SK-N-SH (cell line): ENCODE measurements around the gene CFAP126. TPM values are rescaled to one million over a fixed set of nuclear protein-coding genes. Genes with fewer than 3 reads are reported as not detected.
"Not testable (repeated sequence)": the region's sequence is repeated elsewhere in the genome, so short reads cannot be mapped to it uniquely, and the experiment has no call there.

ENCODE experiments used
- CTCF ChIA-PET: fragments of 300-600, 350-600 bp; formaldehyde crosslinking; extraction: SDS; loops from one replicate; lab custom pipeline; 2021; lab: Yijun Ruan, JAX
- POLR2A ChIA-PET: fragments of 350-600 bp; sonication (Branson Sonifier 250); formaldehyde crosslinking; extraction: SDS; loops from one replicate; lab custom pipeline; 2020; ENCODE audit warnings: antibody characterized with exemption, inconsistent platforms; lab: Yijun Ruan, JAX
- DNase-seq: peaks from one replicate; pipeline ENCODE4 v3.0.0; 2012
- H2AFZ ChIP-seq: fragments of 200-600 bp; sonication (generic); 2 replicates; pipeline ENCODE4 v1.8.1; 2016; ENCODE audit warnings: antibody characterized with exemption, mild to moderate bottlenecking, low read depth
- H3F3A ChIP-seq: fragments of 200-600 bp; sonication (generic); replicated peaks from 2 replicates; pipeline ENCODE3; 2016; ENCODE audit warnings: antibody characterized with exemption, mild to moderate bottlenecking; ENCODE audit not compliant: insufficient read depth
- H3K27ac ChIP-seq, 2 experiments: fragments of 200-500 bp in 1 of 2; fragments of 200-600 bp in 1 of 2; sonication (Bioruptor generic) in 1 of 2; sonication (generic), shearing (Covaris generic) in 1 of 2; 2 replicates each; pipeline versions ENCODE4 v1.5.1 to v1.6.1; 2014 to 2016; ENCODE audit warnings: low read depth in 2 of 2, inconsistent platforms in 1 of 2, low read length in 1 of 2, mild to moderate bottlenecking in 1 of 2, mixed read lengths in 1 of 2
- H3K27me3 ChIP-seq: fragments of 200-600 bp; sonication (generic), shearing (Covaris generic); 2 replicates; pipeline ENCODE4 v1.6.1; 2016; ENCODE audit warnings: mixed run types; ENCODE audit not compliant: insufficient read depth
- H3K36me3 ChIP-seq, 2 experiments: fragments of 200-500 bp in 1 of 2; fragments of 200-600 bp in 1 of 2; sonication (Bioruptor generic) in 1 of 2; sonication (generic) in 1 of 2; replicated peaks in 1 of 2; 2 replicates each; pipeline versions ENCODE3 to v1.5.1; 2014 to 2016; ENCODE audit warnings: low read length in 1 of 2, mild to moderate bottlenecking in 1 of 2; ENCODE audit not compliant: insufficient read depth in 2 of 2, control insufficient read depth in 1 of 2
- H3K4me1 ChIP-seq, 2 experiments: fragments of 200-500 bp in 1 of 2; fragments of 200-600 bp in 1 of 2; sonication (Bioruptor generic) in 1 of 2; sonication (generic), shearing (Covaris generic) in 1 of 2; 2 replicates each; pipeline versions ENCODE4 v1.5.1 to v1.6.1; 2014 to 2016; ENCODE audit warnings: low read depth in 1 of 2, low read length in 1 of 2, mixed run types in 1 of 2; ENCODE audit not compliant: insufficient read depth in 2 of 2, control insufficient read depth in 1 of 2
- H3K4me2 ChIP-seq: fragments of 200-600 bp; sonication (generic), shearing (Covaris generic); 2 replicates; pipeline ENCODE4 v1.6.1; 2017; ENCODE audit warnings: mixed run types
- H3K4me3 ChIP-seq, 2 experiments: fragments of 200-500 bp in 1 of 2; fragments of 200-600 bp in 1 of 2; sonication (Bioruptor generic) in 1 of 2; sonication (generic), shearing (Covaris generic) in 1 of 2; 2 replicates each; pipeline versions ENCODE4 v1.5.1 to v1.8.1; 2014 to 2016; ENCODE audit warnings: low read depth in 2 of 2, inconsistent platforms in 1 of 2, low read length in 1 of 2, mild to moderate bottlenecking in 1 of 2, mixed read lengths in 1 of 2, moderate library complexity in 1 of 2
- H3K79me2 ChIP-seq: fragments of 200-600 bp; sonication (generic); 2 replicates; pipeline ENCODE4 v1.8.1; 2017; ENCODE audit warnings: mild to moderate bottlenecking; ENCODE audit not compliant: insufficient read depth
- H3K9ac ChIP-seq: fragments of 200-600 bp; sonication (generic); 2 replicates; pipeline ENCODE4 v1.6.1; 2017; ENCODE audit warnings: mixed run types
- H3K9me2 ChIP-seq: fragments of 200-600 bp; sonication (generic); 2 replicates; pipeline ENCODE4 v1.6.1; 2017; ENCODE audit warnings: mixed run types
- H3K9me3 ChIP-seq: fragments of 200-600 bp; sonication (generic); 2 replicates; pipeline ENCODE4 v1.6.1; 2017; ENCODE audit warnings: mixed run types, mild to moderate bottlenecking, moderate library complexity
- H4K20me1 ChIP-seq: fragments of 200-600 bp; sonication (generic); 2 replicates; pipeline ENCODE4 v1.6.1; 2017; ENCODE audit warnings: mild to moderate bottlenecking, mixed run types; ENCODE audit not compliant: insufficient read depth
- CTCF ChIP-seq: fragments of 200-600 bp; sonication (generic); IDR thresholded peaks from 2 replicates; pipeline ENCODE4 v1.6.1; 2017; ENCODE audit warnings: antibody characterized with exemption, mild to moderate bottlenecking, moderate library complexity
- EZH2phosphoT487 ChIP-seq: fragments of 200-600 bp; sonication (generic); IDR thresholded peaks from 2 replicates; pipeline ENCODE4 v1.6.1; 2017; ENCODE audit warnings: low read depth, mixed run types, mild to moderate bottlenecking, antibody characterized with exemption, moderate library complexity, borderline replicate concordance
- FOSL2 ChIP-seq: IDR thresholded peaks from 2 replicates; pipeline ENCODE4 v1.4.0; 2012; ENCODE audit warnings: low read depth, mild to moderate bottlenecking, moderate library complexity, borderline replicate concordance
- FOXM1 ChIP-seq: IDR thresholded peaks from 2 replicates; pipeline ENCODE4 v1.4.0; 2012; ENCODE audit warnings: low read depth, mild to moderate bottlenecking
- GABPA ChIP-seq: IDR thresholded peaks from 2 replicates; pipeline ENCODE4 v1.4.0; 2012; ENCODE audit warnings: low read depth, mild to moderate bottlenecking
- MAX ChIP-seq: IDR thresholded peaks from 2 replicates; pipeline ENCODE4 v1.4.0; 2012; ENCODE audit warnings: low read depth
- MEF2A ChIP-seq: IDR thresholded peaks from 2 replicates; pipeline ENCODE4 v1.4.0; 2012; ENCODE audit warnings: low read depth, borderline replicate concordance
- MXI1 ChIP-seq: IDR thresholded peaks from 2 replicates; pipeline ENCODE4 v1.6.1; 2012; ENCODE audit warnings: mild to moderate bottlenecking, low read depth, low read length, improper control_type of control experiment
- NFIC ChIP-seq: IDR thresholded peaks from 2 replicates; pipeline ENCODE4 v1.4.0; 2012; ENCODE audit warnings: borderline replicate concordance
- NRF1 ChIP-seq: IDR thresholded peaks from 2 replicates; pipeline ENCODE4 v1.6.1; 2012; ENCODE audit warnings: low read depth, mild to moderate bottlenecking, low read length
- RCOR1 ChIP-seq: fragments of 150-350 bp; IDR thresholded peaks from 2 replicates; pipeline ENCODE4 v1.6.1; 2017; ENCODE audit warnings: antibody characterized with exemption, low read length
- REST ChIP-seq: IDR thresholded peaks from 2 replicates; pipeline ENCODE4 v1.6.1; 2012; ENCODE audit warnings: mild to moderate bottlenecking, low read depth, low read length, moderate library complexity
- RXRA ChIP-seq: IDR thresholded peaks from 2 replicates; pipeline ENCODE4 v1.4.0; 2012; ENCODE audit warnings: low read depth, mild to moderate bottlenecking, borderline replicate concordance
- YY1 ChIP-seq: IDR thresholded peaks from 2 replicates; pipeline ENCODE4 v1.4.0; 2012; ENCODE audit warnings: low read depth, mild to moderate bottlenecking
- ZBTB33 ChIP-seq: IDR thresholded peaks from 2 replicates; pipeline ENCODE4 v1.4.0; 2012; ENCODE audit warnings: low read depth, borderline replicate concordance
- WGBS: methylation state at CpG from one replicate; pipeline ENCODE4 v1.1.6; 2017; ENCODE audit warnings: low lambda C conversion rate; 5-methylcytosine and 5-hydroxymethylcytosine counted together
- polyA plus RNA-seq, 3 experiments: library from polyadenylated mRNA; depleted of rRNA; stranded (reverse); fragments of >200 nt; gene quantifications; 2 replicates each; pipeline ENCODE4 v1.2.3, GENCODE V29; 2012

CFAP126 gene
- polyA plus RNA-seq, 1 of the 3 experiments (the other 2 are of a cell fraction): not detected

GRCh38 chr1:161398900-161399256 lies 31.2 kb upstream of the CFAP126 start:
- H3K4me3 ChIP-seq: peak overlapping the region; percentile 76 to 89
- H4K20me1 ChIP-seq: no peaks in the 10 kb centered on the region
- peak overlapping the region; percentile 98 to 100 for H3K27ac ChIP-seq
- no peak for DNase-seq
- ChIA-PET POLR2A (no interaction called here), CTCF (no interaction called here)
- 7% methylated on average over 15 of the region's 17 CpGs for WGBS
- H3K9ac ChIP-seq: peak overlapping the region; percentile 94
- H3F3A ChIP-seq: peaks cover 29% of the 10 kb centered on the region
- no peaks in the 10 kb centered on the region for H3K36me3 ChIP-seq
- TF ChIP-seq GABPA (no peak), MEF2A (no peak), MXI1 (peak; percentile 56; the same call in 1 of the 2 replicates), MAX (no peak), REST (0 out of 2 replicates have a peak, but pooled peaks have one; percentile 13), FOSL2 (no peak)
- H3K9me2 ChIP-seq: no peaks in the 10 kb centered on the region
- no peaks in the 10 kb centered on the region for H3K9me3 ChIP-seq
- H3K27me3 ChIP-seq: no peaks in the 10 kb centered on the region
- H3K79me2 ChIP-seq: no peaks in the 10 kb centered on the region
- H2AFZ ChIP-seq: peak overlapping the region; percentile 86
- peak overlapping the region; percentile 85 for H3K4me2 ChIP-seq
- peaks cover 2 to 6% of the 10 kb centered on the region in 2 experiments; a peak in 2 of 4 replicates for H3K4me1 ChIP-seq

- H2AFZ ChIP-seq, H3K27ac ChIP-seq, H3K4me3 ChIP-seq, H3K79me2 ChIP-seq, DNase-seq, H3K36me3 ChIP-seq, H3K9ac ChIP-seq, H3K9me2 ChIP-seq, H3K9me3 ChIP-seq, H4K20me1 ChIP-seq, H3K4me1 ChIP-seq, H3K4me2 ChIP-seq, H3K27me3 ChIP-seq: not testable (repeated sequence)
- POLR2A ChIA-PET: interaction anchor here (0.6 kb wide), 1 partner anchor 352 kb away, joined by 3 read pairs; no protein-coding TSS in a partner anchor
- H3F3A ChIP-seq: peaks cover 29% of the 10 kb centered on the region
- 94% methylated on average over 8 of the region's 8 CpGs for WGBS
- CTCF ChIA-PET: interaction anchor here (1.5 kb wide), 1 partner anchor 15 kb away, joined by 8 read pairs; no protein-coding TSS in a partner anchor
These were observed 29.4 kb upstream of the CFAP126 start for GRCh38 chr1:161397038-161397437.

- Histone ChIP-seq H2AFZ (no peak overlapping the region), H3K9me2 (no peaks in the 10 kb centered on the region), H3K27me3 (no peaks in the 10 kb centered on the region), H3K4me1 (peaks cover 0 to 5% of the 10 kb centered on the region in 2 experiments; a peak in 2 of 4 replicates), H3K9ac (no peak overlapping the region), H3K9me3 (no peaks in the 10 kb centered on the region), H3K27ac (no peak overlapping the region), H3K4me2 (no peak overlapping the region), H3K36me3 (no peaks in the 10 kb centered on the region), H3K4me3 (no peak overlapping the region), H4K20me1 (no peaks in the 10 kb centered on the region), H3F3A (peaks cover 4% of the 10 kb centered on the region), H3K79me2 (no peaks in the 10 kb centered on the region)
- ChIA-PET POLR2A (no interaction called here), CTCF (no interaction called here)
- DNase-seq: no peak
- TF ChIP-seq NRF1: no peak
- no peak for TF ChIP-seq GABPA
- no peak for TF ChIP-seq FOXM1
- no peak for TF ChIP-seq EZH2phosphoT487
- TF ChIP-seq ZBTB33: no peak
- TF ChIP-seq CTCF: no peak
- no peak for TF ChIP-seq RCOR1
- no peak for TF ChIP-seq RXRA
- TF ChIP-seq YY1: no peak
- TF ChIP-seq NFIC: no peak
These were observed 25.5 kb upstream of the CFAP126 start for GRCh38 chr1:161393151-161393550.
